ENCODE results near the gene ALOX5AP. TPM values are rescaled to one million over a fixed set of nuclear protein-coding genes. Genes with fewer than 3 reads are reported as not detected.

The ALOX5AP gene
- polyA plus RNA-seq, 3 donors = 84.4 to 269 (median 220) TPM

GRCh38 chr13:30779608-30780007, 44.3 kb downstream of the ALOX5AP start:
- Histone ChIP-seq H3K27ac (ENCODE audit: low read depth in 1 of 2, low read length in 2 of 2) (no peak overlapping the region), H4K20me1 (ENCODE audit: insufficient read depth, low read length) (no peaks in the 10 kb centered on the region), H3K9ac (ENCODE audit: insufficient read depth, low read length, poor library complexity, severe bottlenecking) (no peak overlapping the region), H3K79me2 (ENCODE audit: insufficient read depth, low read length) (no peaks in the 10 kb centered on the region), H3K36me3 (replicated peaks in 1 of 2; ENCODE audit: control insufficient read depth in 1 of 2, insufficient read depth in 2 of 2, low read length in 2 of 2) (no peaks in the 10 kb centered on the region), H3K27me3 (ENCODE audit: control insufficient read depth in 2 of 2, insufficient read depth in 2 of 2, low read length in 2 of 2) (peaks cover 9 to 10% of the 10 kb centered on the region in 2 donors), H2AFZ (ENCODE audit: insufficient read depth, low read depth, low read length, poor library complexity, severe bottlenecking) (no peak overlapping the region), H3K4me2 (replicated peaks; ENCODE audit: extremely low read depth, low read length, poor library complexity, severe bottlenecking) (no peak overlapping the region), H3K9me3 (replicated peaks in 1 of 2; ENCODE audit: control insufficient read depth in 1 of 2, insufficient read depth in 1 of 2, low read length in 2 of 2) (no peaks in the 10 kb centered on the region), H3K4me1 (ENCODE audit: control insufficient read depth in 1 of 2, insufficient read depth in 2 of 2, low read length in 2 of 2) (peaks cover 2 to 5% of the 10 kb centered on the region in 2 donors), H3K4me3 (replicated peaks in 1 of 3; ENCODE audit: low read depth in 2 of 3, low read length in 3 of 3) (no peak overlapping the region)
- Mint-ChIP-seq H3K36me3 (peaks cover 8 to 14% of the 10 kb centered on the region in 2 donors), H3K9me3 (peaks cover 0 to 4% (median 2%) of the 10 kb centered on the region in 7 donors), H3K4me1 (peaks cover 10% of the 10 kb centered on the region), H3K27me3 (ENCODE audit: low read depth in 3 of 3) (peaks cover 8 to 20% (median 19%) of the 10 kb centered on the region in 3 donors), H3K27ac (no peak overlapping the region), H3K4me3 (peak overlapping the region in 1 of 2 donors; percentile 27)
- intact Hi-C loops (cut with micrococcal nuclease) = loop anchor here in 1 of 2 donors (10.0 kb wide), 1 partner anchor 45 kb away; the partner anchor contains the start of gene ALOX5AP
- no peak for DNase-seq
- TF ChIP-seq CTCF (IDR thresholded peaks at IDR 0.05) = no peak
- WGBS (ENCODE audit: insufficient coverage) = 90% methylated on average over 3 of the region's 3 CpGs

- Histone ChIP-seq H3K4me2 (replicated peaks; ENCODE audit: extremely low read depth, low read length, poor library complexity, severe bottlenecking) (no peak overlapping the region), H3K9me3 (replicated peaks in 1 of 2; ENCODE audit: control insufficient read depth in 1 of 2, insufficient read depth in 1 of 2, low read length in 2 of 2) (no peaks in the 10 kb centered on the region), H3K79me2 (ENCODE audit: insufficient read depth, low read length) (no peaks in the 10 kb centered on the region), H2AFZ (ENCODE audit: insufficient read depth, low read depth, low read length, poor library complexity, severe bottlenecking) (no peak overlapping the region), H3K9ac (ENCODE audit: insufficient read depth, low read length, poor library complexity, severe bottlenecking) (no peak overlapping the region), H3K27ac (ENCODE audit: low read depth in 1 of 2, low read length in 2 of 2) (no peak overlapping the region), H3K27me3 (ENCODE audit: control insufficient read depth in 2 of 2, insufficient read depth in 2 of 2, low read length in 2 of 2) (peaks cover 9 to 10% of the 10 kb centered on the region in 2 donors), H4K20me1 (ENCODE audit: insufficient read depth, low read length) (no peaks in the 10 kb centered on the region), H3K4me3 (replicated peaks in 1 of 3; ENCODE audit: low read depth in 2 of 3, low read length in 3 of 3) (no peak overlapping the region), H3K36me3 (replicated peaks in 1 of 2; ENCODE audit: control insufficient read depth in 1 of 2, insufficient read depth in 2 of 2, low read length in 2 of 2) (no peaks in the 10 kb centered on the region), H3K4me1 (ENCODE audit: control insufficient read depth in 1 of 2, insufficient read depth in 2 of 2, low read length in 2 of 2) (peaks cover 10 to 13% of the 10 kb centered on the region in 2 donors)
- intact Hi-C loops (cut with micrococcal nuclease) = loop anchor here in 1 of 2 donors (10.0 kb wide), 1 partner anchor 46 kb away; the partner anchor contains the start of gene ALOX5AP
- DNase-seq = no peak
- Mint-ChIP-seq H3K27ac (no peak overlapping the region), H3K9me3 (peaks cover 0 to 4% (median 2%) of the 10 kb centered on the region in 7 donors), H3K36me3 (peaks cover 9 to 14% of the 10 kb centered on the region in 2 donors), H3K27me3 (ENCODE audit: low read depth in 3 of 3) (peaks cover 6 to 20% (median 19%) of the 10 kb centered on the region in 3 donors), H3K4me3 (no peak overlapping the region), H3K4me1 (peaks cover 18% of the 10 kb centered on the region)
- WGBS (ENCODE audit: insufficient coverage) = 100% methylated on average over 2 of the region's 2 CpGs
- TF ChIP-seq CTCF (IDR thresholded peaks at IDR 0.05) = no peak
Measured at GRCh38 chr13:30780338-30780981, 45.1 kb downstream of the ALOX5AP start.
